NCI-H510A (cell line): Measurements from ENCODE around the gene HIF3A.
"Not testable (repeated sequence)": the region's sequence is repeated elsewhere in the genome, so short reads cannot be mapped to it uniquely, and the experiment has no call there.

Experiments used
- DNase-seq: peaks from one replicate; lab custom pipeline; 2025; lab: John Stamatoyannopoulos, UW

The HIF3A gene

GRCh38 chr19:46296722-46297461 is at the start of gene HIF3A:
TSS of gene HIF3A (plus strand) at chr19:46297042. CDS start at chr19:46297077, 35 bp downstream.
- DNase-seq = peak; percentile 80

DNA sequence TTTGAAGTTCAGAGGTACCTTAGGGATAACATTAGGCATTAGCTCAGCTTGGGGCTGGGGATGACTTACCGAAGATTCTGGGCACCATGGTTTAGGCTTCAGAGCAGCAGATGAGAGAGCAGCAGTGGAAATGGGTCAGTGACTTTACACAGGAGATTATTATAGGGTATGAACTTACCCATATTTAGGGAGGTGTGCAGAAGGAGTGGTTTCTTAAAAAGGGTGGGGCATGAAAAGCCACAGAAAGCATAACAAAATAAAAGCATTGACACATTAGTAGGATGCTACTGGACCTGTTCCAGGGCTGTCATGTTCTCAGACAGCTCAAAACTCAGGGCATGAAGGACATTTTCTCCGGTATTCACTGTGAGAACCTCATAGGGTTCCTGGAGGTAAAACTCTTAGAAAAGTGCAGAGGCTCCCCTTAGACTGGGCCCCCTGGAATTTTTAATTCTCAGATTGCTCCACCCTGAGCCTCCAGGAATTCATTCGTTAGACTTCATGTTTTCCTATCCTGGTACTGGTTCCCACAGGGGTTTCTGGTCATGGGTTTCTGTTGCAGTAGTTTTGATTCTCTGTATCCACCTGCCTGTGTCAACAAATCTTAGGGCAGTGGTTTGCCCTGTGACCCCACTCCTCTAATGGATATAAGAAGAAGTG is 46.6 kb upstream of the HIF3A start:
- DNase-seq = no peak

- DNase-seq = no peak
Observed at GRCh38 chr19:46251416-46251815, 45.4 kb upstream of the HIF3A start.

DNA sequence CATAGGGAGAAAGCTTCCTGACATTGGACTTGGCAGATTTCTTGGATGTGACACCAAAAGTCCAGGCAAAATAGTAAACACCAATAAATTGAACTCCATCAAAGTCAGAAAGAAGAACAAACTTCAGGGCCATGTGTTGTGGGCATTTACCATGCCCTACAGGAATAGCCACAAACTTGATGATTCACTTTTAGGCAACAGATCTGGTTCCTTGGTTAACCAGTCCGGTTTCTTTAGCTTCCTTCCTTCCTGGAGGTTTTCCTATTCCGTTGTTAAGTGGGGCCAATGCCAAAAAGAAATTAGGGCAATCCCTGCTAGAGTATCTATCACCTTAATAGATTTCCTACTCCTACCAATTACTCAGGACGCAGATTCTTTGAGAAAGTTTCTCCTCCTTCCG is 42.1 kb upstream of the HIF3A start:
- DNase-seq = no peak

- no peak for DNase-seq
Observed at GRCh38 chr19:46256855-46257254, 40.0 kb upstream of the HIF3A start.

DNA sequence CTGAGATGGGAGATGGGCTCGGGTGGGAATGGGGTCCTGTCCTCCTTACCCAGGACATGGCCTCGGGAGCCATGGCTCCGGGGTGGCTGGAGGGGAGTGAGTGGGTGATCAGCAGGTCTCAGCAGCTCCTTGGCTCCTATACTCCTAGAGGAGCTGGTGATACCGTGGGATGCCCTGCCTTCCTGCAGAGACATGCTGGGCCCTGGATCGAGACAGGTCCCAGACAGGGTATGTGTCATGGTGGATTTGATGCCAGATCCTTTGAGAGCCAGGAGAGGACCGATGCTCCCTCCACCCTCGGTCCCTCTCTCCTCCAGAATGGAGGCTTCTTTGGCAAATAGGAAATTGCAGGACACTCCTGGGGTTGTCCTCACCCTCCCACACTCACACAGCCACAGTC is 35.3 kb upstream of the HIF3A start:
- DNase-seq = not testable (repeated sequence)

DNA sequence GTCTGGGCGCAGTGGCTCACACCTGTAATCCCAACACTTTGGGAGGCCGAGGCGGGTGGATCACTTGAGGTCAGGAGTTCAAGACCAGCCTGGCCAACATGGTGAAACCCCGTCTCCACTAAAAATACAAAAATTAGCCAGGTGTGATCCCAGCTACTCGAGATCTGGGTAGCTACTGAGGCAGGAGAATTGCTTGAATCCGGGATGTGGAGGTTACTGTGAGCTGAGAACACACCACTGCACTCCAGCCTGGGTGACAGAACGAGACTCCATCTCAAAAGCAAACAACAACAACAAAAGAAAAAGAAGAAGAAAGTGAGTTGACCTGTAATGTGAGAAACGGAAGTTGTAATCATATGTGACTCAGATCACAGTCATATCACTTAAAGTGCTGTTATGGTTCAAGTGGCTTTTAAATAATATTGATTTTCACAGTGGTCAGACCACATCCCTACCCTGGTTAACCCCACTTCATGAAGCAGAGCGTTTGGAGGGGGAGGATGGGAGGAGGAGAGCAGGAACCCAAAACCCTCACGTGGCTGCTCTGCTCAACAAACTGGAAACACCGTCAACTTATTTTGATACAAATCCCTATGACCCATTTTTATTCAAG is 34.1 kb upstream of the HIF3A start:
- peak; percentile 70 for DNase-seq

DNA sequence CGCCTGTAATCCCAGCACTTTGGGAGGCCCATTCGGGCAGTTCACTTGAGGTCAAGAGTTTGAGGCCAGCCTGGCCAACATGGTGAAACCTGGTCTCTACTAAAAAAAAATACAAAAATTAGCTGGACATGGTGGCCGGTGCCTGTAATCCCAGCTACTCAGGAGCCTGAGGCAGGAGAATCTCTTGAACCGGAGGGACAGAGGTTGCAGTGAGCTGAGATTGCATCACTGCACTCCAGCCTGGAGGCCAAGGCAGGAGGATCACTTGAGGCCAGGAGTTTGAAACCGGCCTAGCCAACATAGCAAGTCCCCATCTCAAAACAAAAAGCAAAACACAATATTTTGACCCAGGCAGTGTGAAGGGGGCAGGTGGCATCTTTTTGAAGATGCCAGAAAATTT is 32.0 kb upstream of the HIF3A start:
- not testable (repeated sequence) for DNase-seq

GRCh38 chr19:46265217-46265828 is 31.5 kb upstream of the HIF3A start:
- peak; percentile 37 for DNase-seq

GRCh38 chr19:46269101-46269500 is 27.7 kb upstream of the HIF3A start:
- no peak for DNase-seq

DNA sequence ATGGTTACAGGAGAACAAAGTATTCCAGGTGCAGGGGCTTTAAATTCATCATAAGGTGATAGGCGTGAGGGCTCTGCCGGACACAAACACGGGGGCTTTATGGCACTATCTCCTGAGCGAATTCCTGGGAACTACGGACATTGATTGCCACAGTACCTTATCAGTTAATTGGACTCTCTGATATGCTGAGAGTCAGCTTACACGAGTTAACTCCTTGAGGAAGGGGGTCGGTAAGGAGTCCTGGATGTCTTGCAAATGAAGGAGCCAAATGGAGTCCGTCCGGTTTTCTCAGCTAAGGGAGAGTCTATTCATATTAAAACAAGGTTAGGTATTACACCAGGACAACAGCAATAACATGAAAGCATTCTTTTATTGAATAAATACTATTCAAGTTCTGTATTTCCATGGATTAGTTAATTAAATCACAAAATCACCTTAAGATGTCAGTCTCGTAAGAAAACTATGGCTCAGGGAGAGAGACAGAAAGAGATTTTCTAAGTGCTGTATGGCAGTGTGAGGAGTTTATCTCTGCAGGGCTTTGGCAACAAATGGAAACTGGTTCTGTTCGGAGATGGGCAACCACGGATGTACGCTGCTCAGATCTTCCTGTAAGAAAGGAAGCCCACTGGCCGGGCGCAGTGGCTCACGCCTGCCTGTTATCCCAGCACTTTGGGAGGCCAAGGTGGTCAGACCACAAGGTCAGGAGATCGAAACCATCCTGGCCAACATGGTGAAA is 26.2 kb upstream of the HIF3A start:
- DNase-seq = no peak

DNA sequence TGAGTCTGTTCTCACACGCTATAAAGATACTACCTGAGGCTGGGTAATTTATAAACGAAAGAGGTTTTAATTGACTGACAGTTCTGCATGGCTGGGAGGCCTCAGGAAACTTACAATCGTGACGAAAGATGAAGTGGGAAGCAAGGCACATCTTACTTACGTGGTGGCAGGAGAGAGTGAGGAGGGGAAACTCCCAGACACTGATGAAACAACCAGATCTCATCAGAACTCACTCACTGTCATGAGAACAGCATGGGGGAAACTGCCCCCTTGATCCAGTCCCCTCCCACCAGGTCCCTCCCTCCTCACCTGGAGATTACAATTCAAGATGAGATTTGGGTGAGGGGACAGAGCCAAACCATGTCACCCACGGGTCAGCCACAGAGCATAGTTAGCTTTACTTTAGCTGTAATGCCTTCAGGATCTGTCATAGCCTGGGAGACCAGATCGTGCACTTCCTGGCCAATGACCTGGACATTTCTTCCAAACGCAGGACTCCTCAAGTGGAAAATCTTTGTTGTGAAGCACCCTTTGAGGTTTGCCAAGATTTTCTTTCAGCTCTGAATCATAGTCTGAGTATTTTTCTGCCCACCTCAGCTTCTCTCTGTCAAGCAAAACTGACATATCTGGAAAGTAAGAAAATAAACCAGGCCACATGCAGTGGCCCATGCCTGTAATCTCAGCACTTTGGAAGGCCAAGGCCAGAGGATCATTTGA is 25.2 kb upstream of the HIF3A start:
- DNase-seq = no peak

- DNase-seq = not testable (repeated sequence)
Observed at GRCh38 chr19:46273931-46274330, 22.9 kb upstream of the HIF3A start.

DNA sequence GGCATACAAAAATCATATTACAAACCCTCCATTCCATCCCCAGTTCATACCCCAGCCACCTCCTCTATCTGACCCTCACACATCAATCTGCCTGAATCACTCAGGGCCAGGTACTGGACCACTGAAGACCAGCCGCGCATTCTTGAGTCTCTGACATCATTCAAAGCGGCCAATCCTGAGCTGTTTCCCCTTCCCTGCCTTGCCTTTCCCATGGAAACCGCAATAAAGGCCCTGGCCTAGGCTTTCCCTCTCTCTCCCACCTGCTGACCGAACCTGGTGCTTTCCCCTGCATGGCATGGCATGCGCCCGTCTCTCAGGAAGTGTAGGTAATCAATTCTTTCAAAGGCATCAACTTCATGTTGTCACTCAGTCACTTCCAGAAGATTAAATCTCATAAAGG is 17.7 kb upstream of the HIF3A start:
- DNase-seq = no peak

GRCh38 chr19:46283771-46284170 is 13.1 kb upstream of the HIF3A start:
- no peak for DNase-seq

- no peak for DNase-seq
Observed at GRCh38 chr19:46284635-46285034, 12.2 kb upstream of the HIF3A start.

GRCh38 chr19:46287585-46287984 is 9.3 kb upstream of the HIF3A start:
- no peak for DNase-seq

GRCh38 chr19:46288896-46289588 is 7.8 kb upstream of the HIF3A start:
- no peak for DNase-seq

GRCh38 chr19:46289724-46290619 is 6.9 kb upstream of the HIF3A start:
- no peak for DNase-seq

GRCh38 chr19:46291829-46292228 is 5.0 kb upstream of the HIF3A start:
- DNase-seq = no peak
